Sigmoid colon (tissue), 4 donors: ENCODE data around the gene MBOAT7.

Experiments used
- CTCF ChIP-seq, 4 experiments: fragments of 450-650 bp in 3 of 4; fragments of 200-600 bp in 1 of 4; IDR thresholded peaks; one replicate each; pipeline ENCODE4 v1.5.1; 2016 to 2019; ENCODE audit warnings: antibody characterized with exemption in 4 of 4, mild to moderate bottlenecking in 3 of 4, moderate library complexity in 2 of 4
- EP300 ChIP-seq, 4 donors: sonication (generic); formaldehyde crosslinking; IDR thresholded peaks; one replicate each; pipeline ENCODE4 v1.6.1; 2017; ENCODE audit warnings: antibody characterized with exemption in 4 of 4
- POLR2A ChIP-seq, 2 donors: fragments of 450-650 bp; IDR thresholded peaks; one replicate each; pipeline ENCODE4 v1.6.1; 2016; ENCODE audit warnings: antibody characterized with exemption in 2 of 2, mild to moderate bottlenecking in 2 of 2, moderate library complexity in 2 of 2
- POLR2AphosphoS5 ChIP-seq, 4 donors: sonication (generic); formaldehyde crosslinking; IDR thresholded peaks; one replicate each; pipeline ENCODE4 v1.6.1; 2017; ENCODE audit warnings: antibody characterized with exemption in 4 of 4

GRCh38 chr19:54191811-54192453 lies 2.6 kb upstream of the MBOAT7 start:
- TF ChIP-seq CTCF (IDR thresholded peaks at IDR 0.05), result no peak
- no peak for TF ChIP-seq EP300 (IDR thresholded peaks at IDR 0.05)
- TF ChIP-seq POLR2AphosphoS5 (IDR thresholded peaks at IDR 0.05), result no peak
- TF ChIP-seq POLR2A (IDR thresholded peaks at IDR 0.05), result no peak
